Gastrocnemius medialis (tissue), 4 donors: ENCODE data around the gene SV2C.

Experiments
- CTCF ChIP-seq, 5 experiments: fragments of 450-650 bp in 3 of 5; fragments of 200-600 bp in 2 of 5; sonication (generic) in 2 of 5; IDR thresholded peaks in 4 of 5; conservative IDR thresholded peaks in 1 of 5; 1 replicate in 4 of 5; 2 replicates in 1 of 5; pipeline ENCODE4 v1.5.1; 2016 to 2019; ENCODE audit warnings: antibody characterized with exemption in 5 of 5, mild to moderate bottlenecking in 3 of 5, moderate library complexity in 3 of 5
- POLR2A ChIP-seq, 2 donors: fragments of 450-650 bp; IDR thresholded peaks; one replicate each; pipeline ENCODE4 v1.6.1; 2017; ENCODE audit warnings: antibody characterized with exemption in 2 of 2, mild to moderate bottlenecking in 2 of 2, moderate library complexity in 2 of 2

- no peak for TF ChIP-seq CTCF (IDR thresholded peaks at IDR 0.05 in 4 of 5, conservative IDR thresholded peaks at IDR 0.05 in 1 of 5)
- no peak for TF ChIP-seq POLR2A (IDR thresholded peaks at IDR 0.05)
These were observed 139.1 kb downstream of the SV2C start for GRCh38 chr5:76222318-76222717.
